Testis (tissue), 2 donors: ENCODE data around the gene CLMN.

Experiments used
- CTCF ChIP-seq, 3 experiments: fragments of 450-650 bp in 2 of 3; fragments of 200-600 bp in 1 of 3; sonication (generic) in 1 of 3; IDR thresholded peaks; one replicate each; pipeline ENCODE4 v1.5.1; 2016 to 2019; ENCODE audit warnings: antibody characterized with exemption in 3 of 3, mild to moderate bottlenecking in 2 of 3, moderate library complexity in 1 of 3
- POLR2A ChIP-seq: fragments of 450-650 bp; IDR thresholded peaks from one replicate; pipeline ENCODE4 v1.6.1; 2017; ENCODE audit warnings: antibody characterized with exemption, mild to moderate bottlenecking, moderate library complexity

GRCh38 chr14:95307402-95308041 is 12.2 kb downstream of the CLMN start:
- TF ChIP-seq CTCF (IDR thresholded peaks at IDR 0.05) (no peak), POLR2A (no peak)
